Caco-2 (cell line): ENCODE measurements around the gene ATE1. TPM values are rescaled to one million over a fixed set of nuclear protein-coding genes. Genes with fewer than 3 reads are reported as not detected.

Experiments
- BruUV-seq: library from RNA; stranded (reverse); fragments of 400-500 nt; replicated peaks from 2 replicates; lab custom pipeline; 2021; lab: Mats Ljungman, UMichigan
- CTCF ChIA-PET: fragments of 300-600 bp; sonication (Branson Sonifier 250); formaldehyde crosslinking; loops from one replicate; lab custom pipeline; 2022; ENCODE audit warnings: antibody characterized with exemption; lab: Charles Lee
- POLR2A ChIA-PET: fragments of 300-600 bp; sonication (Branson Sonifier 250); formaldehyde crosslinking; loops from one replicate; lab custom pipeline; 2022; ENCODE audit warnings: antibody characterized with exemption; lab: Charles Lee
- DNase-seq, 2 experiments: peaks; one replicate each; pipeline versions ENCODE4 v3.0.0 to v3.0.0-alpha.2; 2020 to 2022
- H3K27me3 ChIP-seq: replicated peaks from 2 replicates; pipeline ENCODE4 v1.6.0; 2011; ENCODE audit warnings: low read length; ENCODE audit not compliant: control insufficient read depth, insufficient read depth
- H3K36me3 ChIP-seq: 2 replicates; pipeline ENCODE4 v1.5.1; 2011; ENCODE audit warnings: low read length; ENCODE audit not compliant: control insufficient read depth, insufficient read depth
- H3K4me1 ChIP-seq: fragments of 250-450 bp; sonication (Bioruptor Pico); 2 replicates; pipeline ENCODE4 v1.5.1; 2020; ENCODE audit warnings: mild to moderate bottlenecking
- H3K4me3 ChIP-seq: 2 replicates; pipeline ENCODE4 v1.5.1; 2011; ENCODE audit warnings: low read depth, mild to moderate bottlenecking, control low read depth, low read length
- H3K9me3 ChIP-seq: fragments of 250-450 bp; sonication (Bioruptor Pico); 2 replicates; pipeline ENCODE4 v1.5.1; 2020; ENCODE audit warnings: mild to moderate bottlenecking, moderate library complexity
- H3K27ac Mint-ChIP-seq: one replicate; pipeline ENCODE4 v1.8.0; 2022; ENCODE audit warnings: mixed read lengths; ENCODE audit not compliant: unreplicated experiment
- H3K27me3 Mint-ChIP-seq: one replicate; pipeline ENCODE4 v1.8.0; 2022; ENCODE audit warnings: mixed read lengths; ENCODE audit not compliant: insufficient read depth, unreplicated experiment
- H3K36me3 Mint-ChIP-seq: one replicate; pipeline ENCODE4 v1.8.0; 2022; ENCODE audit warnings: mild to moderate bottlenecking, mixed read lengths; ENCODE audit not compliant: insufficient read depth, unreplicated experiment
- H3K4me1 Mint-ChIP-seq: one replicate; pipeline ENCODE4 v1.8.0; 2022; ENCODE audit warnings: low read depth, mixed read lengths; ENCODE audit not compliant: unreplicated experiment
- H3K4me3 Mint-ChIP-seq: one replicate; pipeline ENCODE4 v1.8.0; 2022; ENCODE audit warnings: mild to moderate bottlenecking, moderate library complexity, mixed read lengths; ENCODE audit not compliant: unreplicated experiment
- H3K9me3 Mint-ChIP-seq: one replicate; pipeline ENCODE4 v1.8.0; 2022; ENCODE audit warnings: mixed read lengths; ENCODE audit not compliant: unreplicated experiment
- intact Hi-C: fragments of 100-400 bp; cut with micrococcal nuclease; formaldehyde crosslinking; loops from one replicate; pipeline ENCODE4 v1.10.0; 2022; ENCODE audit not compliant: unreplicated experiment
- total RNA-seq: library from RNA; stranded (reverse); gene quantifications from 2 replicates; pipeline ENCODE4 v1.2.3, GENCODE V29; 2022
- TF ChIP-seq, protein P1 (sequence below), 2 experiments: fragments of 200-600 bp in 1 of 2; IDR thresholded peaks; 1 replicate in 1 of 2; 2 replicates in 1 of 2; pipeline versions ENCODE4 v1.5.1 to v1.8.0; 2011 to 2022; ENCODE audit warnings: antibody characterized with exemption in 1 of 2, control low read depth in 1 of 2, inconsistent platforms in 1 of 2, low read depth in 1 of 2, low read length in 1 of 2, mild to moderate bottlenecking in 1 of 2, moderate library complexity in 1 of 2; ENCODE audit not compliant: insufficient read depth in 1 of 2, severe bottlenecking in 1 of 2, unreplicated experiment in 1 of 2

ATE1 gene
- total RNA-seq, 1 experiment from 2014 or later: 75.2 TPM

DNA sequence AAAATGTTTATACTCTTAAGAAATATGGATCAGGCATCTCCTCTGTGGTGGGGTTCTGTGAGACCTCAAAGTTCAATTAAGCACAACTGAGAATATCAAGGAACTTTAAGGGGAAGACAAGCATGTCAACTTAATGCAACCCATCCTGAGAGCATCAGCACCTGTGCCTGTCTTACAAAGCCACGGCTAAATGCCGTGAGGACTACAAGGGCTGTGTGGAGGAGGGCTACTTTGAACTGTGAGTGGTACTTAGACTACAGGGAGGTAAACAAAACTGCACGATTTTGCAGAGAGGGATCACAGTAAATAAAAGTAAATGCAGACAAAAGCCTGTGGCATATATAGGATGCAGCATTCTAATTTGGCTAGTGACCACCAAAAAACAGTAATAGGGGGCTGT, 139.1 kb downstream of the ATE1 start:
- peaks cover 22% of the 10 kb centered on the region for H3K36me3 Mint-ChIP-seq
- H3K27ac Mint-ChIP-seq: no peak overlapping the region
- no TSS peak for BruUV-seq
- peaks cover 19% of the 10 kb centered on the region for H3K4me1 Mint-ChIP-seq
- ChIA-PET CTCF (no interaction called here), POLR2A (no interaction called here)
- Histone ChIP-seq H3K4me1 (no peaks in the 10 kb centered on the region), H3K36me3 (peaks cover 2% of the 10 kb centered on the region), H3K27me3 (no peaks in the 10 kb centered on the region), H3K9me3 (no peaks in the 10 kb centered on the region), H3K4me3 (no peak overlapping the region)
- intact Hi-C loops: no loop called here
- no peaks in the 10 kb centered on the region for H3K9me3 Mint-ChIP-seq
- no peak overlapping the region for H3K4me3 Mint-ChIP-seq
- DNase-seq: no peak
- H3K27me3 Mint-ChIP-seq: no peaks in the 10 kb centered on the region
- TF ChIP-seq, protein P1, sequence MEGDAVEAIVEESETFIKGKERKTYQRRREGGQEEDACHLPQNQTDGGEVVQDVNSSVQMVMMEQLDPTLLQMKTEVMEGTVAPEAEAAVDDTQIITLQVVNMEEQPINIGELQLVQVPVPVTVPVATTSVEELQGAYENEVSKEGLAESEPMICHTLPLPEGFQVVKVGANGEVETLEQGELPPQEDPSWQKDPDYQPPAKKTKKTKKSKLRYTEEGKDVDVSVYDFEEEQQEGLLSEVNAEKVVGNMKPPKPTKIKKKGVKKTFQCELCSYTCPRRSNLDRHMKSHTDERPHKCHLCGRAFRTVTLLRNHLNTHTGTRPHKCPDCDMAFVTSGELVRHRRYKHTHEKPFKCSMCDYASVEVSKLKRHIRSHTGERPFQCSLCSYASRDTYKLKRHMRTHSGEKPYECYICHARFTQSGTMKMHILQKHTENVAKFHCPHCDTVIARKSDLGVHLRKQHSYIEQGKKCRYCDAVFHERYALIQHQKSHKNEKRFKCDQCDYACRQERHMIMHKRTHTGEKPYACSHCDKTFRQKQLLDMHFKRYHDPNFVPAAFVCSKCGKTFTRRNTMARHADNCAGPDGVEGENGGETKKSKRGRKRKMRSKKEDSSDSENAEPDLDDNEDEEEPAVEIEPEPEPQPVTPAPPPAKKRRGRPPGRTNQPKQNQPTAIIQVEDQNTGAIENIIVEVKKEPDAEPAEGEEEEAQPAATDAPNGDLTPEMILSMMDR (IDR thresholded peaks at IDR 0.05; ENCODE audit: insufficient read depth in 1 of 2, low read depth in 1 of 2, low read length in 1 of 2, severe bottlenecking in 1 of 2, unreplicated experiment in 1 of 2): no peak

- ChIA-PET POLR2A (no interaction called here), CTCF (no interaction called here)
- BruUV-seq: no TSS peak
- Mint-ChIP-seq H3K4me3 (no peak overlapping the region), H3K9me3 (no peaks in the 10 kb centered on the region), H3K27me3 (no peaks in the 10 kb centered on the region), H3K4me1 (peaks cover 19% of the 10 kb centered on the region), H3K36me3 (peaks cover 23% of the 10 kb centered on the region), H3K27ac (no peak overlapping the region)
- TF ChIP-seq, protein P1 (IDR thresholded peaks at IDR 0.05; ENCODE audit: insufficient read depth in 1 of 2, low read depth in 1 of 2, low read length in 1 of 2, severe bottlenecking in 1 of 2, unreplicated experiment in 1 of 2): no peak
- no peaks in the 10 kb centered on the region for H3K4me1 ChIP-seq
- peaks cover 2% of the 10 kb centered on the region for H3K36me3 ChIP-seq
- no peak for DNase-seq
- intact Hi-C loops: no loop called here
- H3K27me3 ChIP-seq: no peaks in the 10 kb centered on the region
- H3K9me3 ChIP-seq: no peaks in the 10 kb centered on the region
- no peak overlapping the region for H3K4me3 ChIP-seq
Measured at GRCh38 chr10:121788115-121788514, 139.7 kb downstream of the ATE1 start.

GRCh38 chr10:121787169-121787568, 140.7 kb downstream of the ATE1 start:
- no peak for DNase-seq
- H3K4me1 ChIP-seq: no peaks in the 10 kb centered on the region
- H3K27me3 ChIP-seq: no peaks in the 10 kb centered on the region
- Mint-ChIP-seq H3K4me3 (no peak overlapping the region), H3K27me3 (no peaks in the 10 kb centered on the region), H3K4me1 (peaks cover 19% of the 10 kb centered on the region), H3K9me3 (no peaks in the 10 kb centered on the region), H3K36me3 (peaks cover 30% of the 10 kb centered on the region), H3K27ac (no peak overlapping the region)
- TF ChIP-seq, protein P1 (IDR thresholded peaks at IDR 0.05; ENCODE audit: insufficient read depth in 1 of 2, low read depth in 1 of 2, low read length in 1 of 2, severe bottlenecking in 1 of 2, unreplicated experiment in 1 of 2): no peak
- ChIA-PET CTCF (no interaction called here), POLR2A (no interaction called here)
- peaks cover under 1% of the 10 kb centered on the region for H3K36me3 ChIP-seq
- no peak overlapping the region for H3K4me3 ChIP-seq
- BruUV-seq: no TSS peak
- no peaks in the 10 kb centered on the region for H3K9me3 ChIP-seq
- intact Hi-C loops: no loop called here
